Stimulated activated CD4-positive, alpha-beta T cell treated with anti-CD3 and anti-CD28 coated beads, Interleukin-12 subunit alpha, Interleukin-12 subunit beta, amount 100 ng/mL, for 24 hours (primary cell): ENCODE data around the gene TTR.

Experiments used
- DNase-seq, 2 experiments: peaks; one replicate each; pipeline ENCODE4 v3.0.0-alpha.2; 2020; ENCODE audit warnings: low read depth in 2 of 2

TTR gene

GRCh38 chr18:31591628-31592027 is at the start of gene TTR:
Gene TTR (plus strand): TSS chr18:31591877. CDS start chr18:31591903, 26 bp downstream.
- no peak for DNase-seq

- no peak for DNase-seq
These were observed 45.2 kb upstream of the TTR start for GRCh38 chr18:31546476-31546875.

- no peak for DNase-seq
These were observed 42.8 kb upstream of the TTR start for GRCh38 chr18:31548853-31549252.

GRCh38 chr18:31549416-31549815 is 42.3 kb upstream of the TTR start:
- DNase-seq: no peak

- DNase-seq: no peak
These were observed 39.8 kb upstream of the TTR start for GRCh38 chr18:31551883-31552282.

- no peak for DNase-seq
These were observed 37.9 kb upstream of the TTR start for GRCh38 chr18:31553800-31554199.

GRCh38 chr18:31554776-31555175 is 36.9 kb upstream of the TTR start:
- DNase-seq: no peak

GRCh38 chr18:31555971-31556747 is 35.5 kb upstream of the TTR start:
- no peak for DNase-seq

GRCh38 chr18:31557446-31557845 is 34.2 kb upstream of the TTR start:
- DNase-seq: no peak

- DNase-seq: no peak
These were observed 33.1 kb upstream of the TTR start for GRCh38 chr18:31558567-31558966.

- no peak for DNase-seq
These were observed 29.0 kb upstream of the TTR start for GRCh38 chr18:31562726-31563125.

- no peak for DNase-seq
These were observed 27.9 kb upstream of the TTR start for GRCh38 chr18:31563778-31564177.

GRCh38 chr18:31565345-31565744 is 26.3 kb upstream of the TTR start:
- no peak for DNase-seq

- DNase-seq: no peak
These were observed 25.7 kb upstream of the TTR start for GRCh38 chr18:31565782-31566512.

GRCh38 chr18:31566576-31567306 is 24.9 kb upstream of the TTR start:
- no peak for DNase-seq

GRCh38 chr18:31572368-31572767 is 19.3 kb upstream of the TTR start:
- no peak for DNase-seq

GRCh38 chr18:31573051-31573450 is 18.6 kb upstream of the TTR start:
- DNase-seq: no peak

- no peak for DNase-seq
These were observed 17.3 kb upstream of the TTR start for GRCh38 chr18:31574359-31574758.

GRCh38 chr18:31575515-31576257 is 16.0 kb upstream of the TTR start:
- DNase-seq: no peak

- no peak for DNase-seq
These were observed 15.0 kb upstream of the TTR start for GRCh38 chr18:31576670-31577069.

- no peak for DNase-seq
These were observed 14.5 kb upstream of the TTR start for GRCh38 chr18:31577195-31577594.

- no peak for DNase-seq
These were observed 13.6 kb upstream of the TTR start for GRCh38 chr18:31578126-31578525.
